ENCODE data around the gene ADORA1. TPM values are rescaled to one million over a fixed set of nuclear protein-coding genes. Genes with fewer than 3 reads are reported as not detected.

ADORA1 gene
- total and polyA plus RNA-seq, 2 of the 13 experiments (the other 11 are each of a cell fraction or from before 2014, with no cell fraction given): 0.11 TPM; not detected in 1

DNA sequence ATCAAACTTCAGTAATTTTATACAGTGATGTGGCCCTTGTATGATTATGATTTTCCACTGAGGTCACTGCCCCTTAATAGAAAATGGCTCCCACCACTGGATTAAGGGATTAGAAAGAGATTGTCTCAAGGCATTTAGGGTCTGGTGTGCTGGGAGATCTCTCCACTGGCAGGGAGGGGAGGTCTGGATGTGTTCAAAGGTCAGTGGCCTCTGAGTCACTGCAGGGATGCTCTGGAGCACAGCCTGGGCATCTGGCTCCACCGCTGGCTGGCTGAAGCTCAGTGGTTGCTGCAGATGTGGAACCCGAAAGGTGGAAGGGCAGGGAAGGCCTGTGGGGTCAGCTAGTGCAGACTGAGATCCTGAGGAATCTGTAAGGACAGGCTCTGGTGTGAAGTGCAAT lies 77.2 kb downstream of the ADORA1 start (continued):
- TF ChIP-seq, protein P1, sequence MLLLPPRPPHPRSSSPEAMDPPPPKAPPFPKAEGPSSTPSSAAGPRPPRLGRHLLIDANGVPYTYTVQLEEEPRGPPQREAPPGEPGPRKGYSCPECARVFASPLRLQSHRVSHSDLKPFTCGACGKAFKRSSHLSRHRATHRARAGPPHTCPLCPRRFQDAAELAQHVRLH (CRISPR knock-in tag; IDR thresholded peaks at IDR 0.05; ENCODE audit: borderline replicate concordance, low read depth): no peak

DNA sequence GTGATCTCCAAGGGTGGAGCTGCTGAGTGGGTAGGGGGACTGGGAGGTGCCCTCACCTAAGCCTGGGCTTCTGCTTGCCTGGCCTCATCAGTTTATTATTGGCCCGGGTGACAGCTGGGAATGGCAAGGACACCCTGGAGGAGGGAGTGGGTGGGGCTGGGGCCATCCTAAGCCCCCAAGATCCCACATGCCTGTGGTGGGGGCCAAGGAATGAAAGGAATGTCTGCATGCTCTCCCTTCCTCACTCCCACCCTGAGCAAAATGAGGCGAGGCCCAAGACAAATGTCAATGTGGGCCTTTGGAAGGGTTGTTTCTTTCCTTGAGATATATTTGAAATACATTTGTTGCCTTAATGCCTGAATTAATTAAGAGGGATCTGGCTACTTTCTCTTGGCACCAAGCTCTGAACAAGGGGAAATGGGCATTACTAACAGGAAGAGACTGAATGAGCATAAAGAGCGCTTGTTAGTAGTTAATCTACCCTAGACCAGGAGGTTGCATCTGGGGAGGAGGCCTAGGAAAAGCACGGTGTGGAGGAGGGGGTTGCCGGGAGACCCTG lies 78.7 kb downstream of the ADORA1 start:
- ChIA-PET POLR2A (no interaction called here), CTCF (ENCODE audit: low intra/inter-chr PET ratio, low total read pairs) (no interaction called here)
- DNase-seq (ENCODE audit: low spot score) (no peak), FAIRE-seq (no peak), ATAC-seq (no peak)
- WGBS (ENCODE audit: low lambda C conversion rate): 89% methylated on average over 5 of the region's 5 CpGs
- no peaks in the 10 kb centered on the region for H3K79me2 ChIP-seq (ENCODE audit: insufficient read depth, low read length)
- peaks cover 8% of the 10 kb centered on the region for H3K4me1 ChIP-seq (ENCODE audit: insufficient read depth, low read length)
- intact Hi-C loops (cut with micrococcal nuclease; ENCODE audit: unreplicated experiment) (no loop called here), in situ Hi-C loops (cut with HindIII; ENCODE audit: extremely low pct_ligation_motif_present, low pct_unique_long_range_greater_than_20kb) (no loop called here)
- no peak overlapping the region for H3K27ac ChIP-seq (ENCODE audit: extremely low read length, insufficient read depth, low read length)
- no TSS peak for BruUV-seq (replicated peaks)
- no peak overlapping the region for H3K4me3 ChIP-seq (replicated peaks in 1 of 3; ENCODE audit: insufficient read depth in 1 of 3, low read depth in 2 of 3, low read length in 3 of 3)
- no peaks in the 10 kb centered on the region; the same call in 1 of the 2 replicates for H4K20me1 ChIP-seq (ENCODE audit: insufficient read depth, low read length)
- no peak overlapping the region for H2AFZ ChIP-seq (ENCODE audit: low read length)
- no peaks in the 10 kb centered on the region for H3K36me3 ChIP-seq (replicated peaks in 1 of 2; ENCODE audit: control insufficient read depth in 1 of 2, insufficient read depth in 2 of 2, low read length in 2 of 2)
- H3K27me3 ChIP-seq (ENCODE audit: control insufficient read depth in 1 of 2, insufficient read depth in 2 of 2, low read length in 2 of 2): 0 out of 5 replicates have a peak, but pooled peaks cover 0 to 3% of the 10 kb centered on the region in 2 experiments
- TF ChIP-seq RAD21 (CRISPR knock-in tag; IDR thresholded peaks at IDR 0.05): no peak
- no peak for TF ChIP-seq ZNF350 (CRISPR knock-in tag; IDR thresholded peaks at IDR 0.05; ENCODE audit: borderline replicate concordance, low read depth)
- no peak for TF ChIP-seq CENPT (CRISPR knock-in tag; IDR thresholded peaks at IDR 0.05; ENCODE audit: low read depth)
- no peak for TF ChIP-seq ZNF253 (CRISPR knock-in tag; IDR thresholded peaks at IDR 0.05; ENCODE audit: borderline replicate concordance)
- no peak for TF ChIP-seq DR1 (CRISPR knock-in tag; IDR thresholded peaks at IDR 0.05)
- no peak for TF ChIP-seq FOXK1 (CRISPR knock-in tag; IDR thresholded peaks at IDR 0.05; ENCODE audit: borderline replicate concordance, low read depth)
- H3K9me3 ChIP-seq (ENCODE audit: low read length): no peaks in the 10 kb centered on the region
- H3K4me2 ChIP-seq (ENCODE audit: low read depth, low read length): no peak overlapping the region
- H3K9ac ChIP-seq (ENCODE audit: insufficient read depth, low read depth, low read length): no peak overlapping the region

Data from HepG2 (cell line).